CD14-positive monocyte (primary cell): ENCODE data around the gene RANBP17. TPM values are rescaled to one million over a fixed set of nuclear protein-coding genes. Genes with fewer than 3 reads are reported as not detected.

Experiments
- DNase-seq, 3 donors: peaks; one replicate each; pipeline ENCODE4 v3.0.0-alpha.2; 2011 to 2022
- H2AFZ ChIP-seq: 2 replicates; pipeline ENCODE4 v1.6.0; 2012; ENCODE audit warnings: mild to moderate bottlenecking, low read depth, low read length, inconsistent platforms; ENCODE audit not compliant: insufficient read depth, poor library complexity, severe bottlenecking
- H3K27ac ChIP-seq, 2 donors: 1 replicate in 1 of 2; 2 replicates in 1 of 2; pipeline ENCODE4 v1.5.1; 2012 to 2013; ENCODE audit warnings: low read length in 2 of 2, control low read depth in 1 of 2, inconsistent platforms in 1 of 2, low read depth in 1 of 2, mild to moderate bottlenecking in 1 of 2
- H3K27me3 ChIP-seq, 2 donors: one replicate each; pipeline versions ENCODE4 v1.6.0 to v1.6.1; 2011 to 2013; ENCODE audit warnings: low read length in 2 of 2; ENCODE audit not compliant: control insufficient read depth in 2 of 2, insufficient read depth in 2 of 2
- H3K36me3 ChIP-seq, 2 donors: replicated peaks in 1 of 2; 1 replicate in 1 of 2; 2 replicates in 1 of 2; pipeline versions ENCODE4 v1.5.1 to v1.6.1; 2012 to 2013; ENCODE audit warnings: low read length in 2 of 2, control low read depth in 1 of 2, inconsistent platforms in 1 of 2, mild to moderate bottlenecking in 1 of 2; ENCODE audit not compliant: insufficient read depth in 2 of 2, control insufficient read depth in 1 of 2
- H3K4me1 ChIP-seq, 2 donors: 1 replicate in 1 of 2; 2 replicates in 1 of 2; pipeline versions ENCODE4 v1.5.1 to v1.6.1; 2012 to 2013; ENCODE audit warnings: low read length in 2 of 2, control low read depth in 1 of 2, inconsistent platforms in 1 of 2, mild to moderate bottlenecking in 1 of 2, moderate library complexity in 1 of 2; ENCODE audit not compliant: insufficient read depth in 2 of 2, control insufficient read depth in 1 of 2
- H3K4me2 ChIP-seq: replicated peaks from 2 replicates; pipeline ENCODE3; 2012; ENCODE audit warnings: low read length, moderate library complexity, mild to moderate bottlenecking; ENCODE audit not compliant: poor library complexity, severe bottlenecking; ENCODE audit errors: extremely low read depth
- H3K4me3 ChIP-seq, 3 experiments: fragments of 200-600 bp in 1 of 3; sonication (generic) in 1 of 3; replicated peaks in 1 of 3; 1 replicate in 2 of 3; 2 replicates in 1 of 3; pipeline ENCODE4 v1.5.1; 2011 to 2013; ENCODE audit warnings: low read length in 3 of 3, mild to moderate bottlenecking in 3 of 3, control low read depth in 2 of 3, low read depth in 2 of 3, inconsistent platforms in 1 of 3, moderate library complexity in 1 of 3
- H3K79me2 ChIP-seq: 2 replicates; pipeline ENCODE4 v1.6.0; 2012; ENCODE audit warnings: mild to moderate bottlenecking, control low read depth, inconsistent platforms, low read length, moderate library complexity; ENCODE audit not compliant: insufficient read depth
- H3K9ac ChIP-seq: 2 replicates; pipeline ENCODE4 v1.6.0; 2017; ENCODE audit warnings: low read length, mild to moderate bottlenecking; ENCODE audit not compliant: insufficient read depth, poor library complexity, severe bottlenecking
- H3K9me3 ChIP-seq, 2 donors: replicated peaks in 1 of 2; 1 replicate in 1 of 2; 2 replicates in 1 of 2; pipeline versions ENCODE4 v1.5.1 to v1.6.1; 2012 to 2013; ENCODE audit warnings: low read length in 2 of 2, control low read depth in 1 of 2; ENCODE audit not compliant: control insufficient read depth in 1 of 2, insufficient read depth in 1 of 2
- H4K20me1 ChIP-seq: 2 replicates; pipeline ENCODE4 v1.6.0; 2012; ENCODE audit warnings: mild to moderate bottlenecking, low read length, control low read depth, moderate library complexity; ENCODE audit not compliant: insufficient read depth
- H3K27ac Mint-ChIP-seq, 7 donors: one replicate each; pipeline ENCODE4 v1.8.0; 2020; ENCODE audit warnings: mild to moderate bottlenecking in 7 of 7, mixed read lengths in 7 of 7, moderate library complexity in 6 of 7, inconsistent platforms in 2 of 7
- H3K27me3 Mint-ChIP-seq, 3 donors: one replicate each; pipeline ENCODE4 v1.8.0; 2021 to 2022; ENCODE audit warnings: low read depth in 3 of 3, mild to moderate bottlenecking in 3 of 3, mixed read lengths in 3 of 3, moderate library complexity in 3 of 3, inconsistent platforms in 1 of 3
- H3K36me3 Mint-ChIP-seq, 2 donors: one replicate each; pipeline ENCODE4 v1.8.0; 2020; ENCODE audit warnings: mixed read lengths in 2 of 2, inconsistent platforms in 1 of 2, mild to moderate bottlenecking in 1 of 2
- H3K4me1 Mint-ChIP-seq: one replicate; pipeline ENCODE4 v1.8.0; 2020; ENCODE audit warnings: mild to moderate bottlenecking, mixed read lengths
- H3K4me3 Mint-ChIP-seq, 2 donors: one replicate each; pipeline ENCODE4 v1.8.0; 2020; ENCODE audit warnings: mild to moderate bottlenecking in 2 of 2, mixed read lengths in 2 of 2, moderate library complexity in 1 of 2
- H3K9me3 Mint-ChIP-seq, 7 donors: one replicate each; pipeline ENCODE4 v1.8.0; 2020 to 2022; ENCODE audit warnings: mixed read lengths in 7 of 7, mild to moderate bottlenecking in 6 of 7, moderate library complexity in 6 of 7, inconsistent platforms in 2 of 7
- CTCF ChIP-seq: fragments of 200-600 bp; IDR thresholded peaks from one replicate; pipeline ENCODE4 v1.8.0; 2022; ENCODE audit warnings: antibody characterized with exemption, mild to moderate bottlenecking
- WGBS: methylation state at CpG from one replicate; pipeline ENCODE4 v1.1.5; 2013; ENCODE audit warnings: missing lambda C conversion rate; ENCODE audit not compliant: insufficient coverage; 5-methylcytosine and 5-hydroxymethylcytosine counted together
- intact Hi-C, 2 donors: fragments of 100-400 bp; cut with micrococcal nuclease; formaldehyde crosslinking; loops; one replicate each; pipeline versions ENCODE4 v1.15.0 to v1.15.1; 2023
- polyA plus RNA-seq, 3 donors: library from polyadenylated mRNA; depleted of rRNA in 1 of 3; unstranded in 2 of 3; stranded (reverse) in 1 of 3; fragments of 300-500 nt in 2 of 3; fragments of >200 nt in 1 of 3; fragmentation: Illumina TruSeq in 2 of 3; gene quantifications; 1 replicate in 2 of 3; 2 replicates in 1 of 3; pipeline ENCODE4 v1.2.3, GENCODE V29; 2012 to 2021

The RANBP17 gene
- polyA plus RNA-seq, 3 donors, result 0.07 to 0.13 TPM; not detected in 1

- H3K4me3 Mint-ChIP-seq, result no peak overlapping the region
- Histone ChIP-seq H3K9me3 (no peaks in the 10 kb centered on the region), H3K36me3 (no peaks in the 10 kb centered on the region), H2AFZ (no peak overlapping the region), H4K20me1 (no peaks in the 10 kb centered on the region), H3K4me3 (no peak overlapping the region), H3K4me2 (no peak overlapping the region), H3K27ac (no peak overlapping the region), H3K9ac (no peak overlapping the region), H3K79me2 (no peaks in the 10 kb centered on the region), H3K27me3 (no peaks in the 10 kb centered on the region), H3K4me1 (no peaks in the 10 kb centered on the region)
- DNase-seq, result no peak
- no peaks in the 10 kb centered on the region for H3K4me1 Mint-ChIP-seq
- peaks cover 0 to 5% (median 4%) of the 10 kb centered on the region in 7 donors for H3K9me3 Mint-ChIP-seq
- no peak overlapping the region for H3K27ac Mint-ChIP-seq
- TF ChIP-seq CTCF, result no peak
- peaks cover 3 to 4% (median 3%) of the 10 kb centered on the region in 3 donors for H3K27me3 Mint-ChIP-seq
- no peaks in the 10 kb centered on the region for H3K36me3 Mint-ChIP-seq
- intact Hi-C loops, result no loop called here
- 90% methylated on average over 1 of the region's 3 CpGs for WGBS
Measured at GRCh38 chr5:170817195-170817594, 44.6 kb upstream of the RANBP17 start.

- Mint-ChIP-seq H3K27me3 (peaks cover 4 to 6% (median 5%) of the 10 kb centered on the region in 3 donors), H3K27ac (no peak overlapping the region), H3K36me3 (no peaks in the 10 kb centered on the region), H3K9me3 (peaks cover 0 to 5% (median 4%) of the 10 kb centered on the region in 7 donors), H3K4me3 (no peak overlapping the region), H3K4me1 (no peaks in the 10 kb centered on the region)
- H3K27ac ChIP-seq, result no peak overlapping the region
- no peak overlapping the region for H3K9ac ChIP-seq
- no peak for TF ChIP-seq CTCF
- H3K4me2 ChIP-seq, result no peak overlapping the region
- WGBS, result 80% methylated on average over 1 of the region's 1 CpG
- no peaks in the 10 kb centered on the region for H3K4me1 ChIP-seq
- no peak overlapping the region for H2AFZ ChIP-seq
- H4K20me1 ChIP-seq, result no peaks in the 10 kb centered on the region
- H3K9me3 ChIP-seq, result no peaks in the 10 kb centered on the region
- H3K4me3 ChIP-seq, result no peak overlapping the region
- H3K27me3 ChIP-seq, result no peaks in the 10 kb centered on the region
- intact Hi-C loops, result no loop called here
- H3K79me2 ChIP-seq, result no peaks in the 10 kb centered on the region
- no peak for DNase-seq
- H3K36me3 ChIP-seq, result no peaks in the 10 kb centered on the region
Measured at GRCh38 chr5:170818232-170818631, 43.6 kb upstream of the RANBP17 start.
